ENCODE results near the gene EED.

EED gene

GRCh38 chr11:86244522-86245368 is at the start of gene EED:
TSS of gene EED (plus strand) at chr11:86244753. CDS start at chr11:86245230, 477 bp downstream.
- peak; percentile 92 for DNase-seq

GRCh38 chr11:86194998-86195397 is 49.6 kb upstream of the EED start:
- DNase-seq, result no peak

GRCh38 chr11:86196085-86196696 is 48.4 kb upstream of the EED start:
- no peak for DNase-seq

- no peak for DNase-seq
Observed at GRCh38 chr11:86196913-86197312, 47.6 kb upstream of the EED start.

- DNase-seq, result no peak
Observed at GRCh38 chr11:86197448-86197847, 47.1 kb upstream of the EED start.

- DNase-seq, result no peak
Observed at GRCh38 chr11:86198139-86198538, 46.4 kb upstream of the EED start.

GRCh38 chr11:86199354-86199753 is 45.2 kb upstream of the EED start:
- DNase-seq, result no peak

- DNase-seq, result no peak
Observed at GRCh38 chr11:86201371-86201884, 43.1 kb upstream of the EED start.

GRCh38 chr11:86202013-86202336 is 42.6 kb upstream of the EED start:
- no peak for DNase-seq

GRCh38 chr11:86204356-86204755 is 40.2 kb upstream of the EED start:
- DNase-seq, result no peak

GRCh38 chr11:86205421-86206336 is 38.9 kb upstream of the EED start:
- DNase-seq, result no peak

- DNase-seq, result no peak
Observed at GRCh38 chr11:86206337-86206695, 38.2 kb upstream of the EED start.

GRCh38 chr11:86207413-86207812 is 37.1 kb upstream of the EED start:
- no peak for DNase-seq

- no peak for DNase-seq
Observed at GRCh38 chr11:86208572-86208971, 36.0 kb upstream of the EED start.

- DNase-seq, result no peak
Observed at GRCh38 chr11:86209806-86210657, 34.5 kb upstream of the EED start.

- no peak for DNase-seq
Observed at GRCh38 chr11:86210898-86211297, 33.7 kb upstream of the EED start.

- no peak for DNase-seq
Observed at GRCh38 chr11:86211619-86212018, 32.9 kb upstream of the EED start.

GRCh38 chr11:86212019-86212611 is 32.4 kb upstream of the EED start:
- no peak for DNase-seq

- DNase-seq, result peak; percentile 39 to 54
Observed at GRCh38 chr11:86214710-86215109, 29.8 kb upstream of the EED start.

- peak; percentile 38 to 53 for DNase-seq
Observed at GRCh38 chr11:86218125-86219084, 26.1 kb upstream of the EED start.

All from stimulated activated CD4-positive, alpha-beta T cell treated with anti-CD3 and anti-CD28 coated beads, Interleukin-4, amount 100 ng/mL, for 4 hours (primary cell).